C4-2B (cell line): ENCODE results near the gene SLCO4A1.

Source experiments
- H3K27ac ChIP-seq: fragments of 450-650 bp; 2 replicates; pipeline ENCODE4 v1.5.1; 2017
- CTCF ChIP-seq: fragments of 450-650 bp; conservative IDR thresholded peaks from 2 replicates; pipeline ENCODE4 v1.5.1; 2017; ENCODE audit warnings: mild to moderate bottlenecking
- ZFX ChIP-seq: fragments of 450-650 bp; IDR thresholded peaks from 2 replicates; pipeline ENCODE4 v1.6.1; 2017

Gene SLCO4A1

GRCh38 chr20:62629864-62630470 lies 12.3 kb upstream of the SLCO4A1 start:
- TF ChIP-seq ZFX, result no peak
- TF ChIP-seq CTCF, result no peak
- H3K27ac ChIP-seq, result no peak overlapping the region

DNA sequence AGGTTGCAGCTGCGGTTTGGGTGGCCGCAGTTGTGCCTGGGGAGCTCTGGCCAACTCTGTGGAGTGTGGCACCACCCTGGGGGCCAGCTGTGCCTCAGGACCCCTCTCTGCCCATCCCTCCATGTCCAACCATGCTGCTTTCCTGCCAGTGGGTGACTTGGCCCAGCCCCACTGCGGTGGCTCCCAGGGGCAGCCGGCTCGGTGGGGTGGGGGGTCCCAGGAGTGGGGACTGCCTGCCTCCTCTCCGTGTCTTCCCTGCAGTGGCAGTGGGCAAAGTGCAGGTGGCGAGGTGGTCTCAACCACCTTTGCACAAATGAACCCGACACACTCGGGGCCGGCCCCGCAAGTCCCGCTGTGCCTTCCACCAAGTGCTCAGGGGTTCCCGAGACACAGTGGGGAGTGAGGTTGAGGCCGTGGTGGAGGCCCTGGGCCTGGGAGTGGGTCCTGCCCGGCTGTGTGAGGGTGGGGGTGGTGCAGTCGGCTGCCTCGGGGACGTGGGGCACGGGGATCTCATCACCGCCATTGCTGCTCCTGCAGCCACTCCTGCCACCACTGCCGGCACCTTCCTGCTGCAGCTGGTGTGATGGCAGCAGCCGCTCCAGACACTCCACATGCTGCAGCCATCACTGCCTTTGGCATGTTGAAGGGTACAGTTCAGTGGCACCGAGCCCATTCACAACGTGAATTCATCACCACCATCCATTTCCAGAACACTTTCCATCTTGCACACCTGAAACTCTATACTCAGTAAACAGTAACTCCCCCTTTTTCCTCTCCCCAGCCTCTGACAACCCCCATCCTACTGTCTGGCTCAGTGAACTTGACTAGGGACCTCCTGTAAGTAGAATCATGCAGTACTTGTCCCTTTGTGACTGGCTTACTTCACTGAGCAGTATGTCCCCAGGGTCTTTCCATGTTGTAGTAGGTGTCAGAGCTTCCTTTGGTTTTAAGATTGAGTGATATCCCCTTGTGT lies 10.7 kb upstream of the SLCO4A1 start:
- H3K27ac ChIP-seq, result no peak overlapping the region
- no peak for TF ChIP-seq CTCF
- no peak for TF ChIP-seq ZFX

- TF ChIP-seq ZFX (no peak), CTCF (no peak)
- no peak overlapping the region for H3K27ac ChIP-seq
Measured at GRCh38 chr20:62632575-62633090, 9.7 kb upstream of the SLCO4A1 start.

- TF ChIP-seq ZFX, result no peak
- TF ChIP-seq CTCF, result no peak
- no peak overlapping the region for H3K27ac ChIP-seq
Measured at GRCh38 chr20:62633598-62634329, 8.5 kb upstream of the SLCO4A1 start.

GRCh38 chr20:62634330-62634967 lies 7.9 kb upstream of the SLCO4A1 start:
- H3K27ac ChIP-seq, result no peak overlapping the region
- no peak for TF ChIP-seq ZFX
- TF ChIP-seq CTCF, result no peak

- H3K27ac ChIP-seq, result no peak overlapping the region
- TF ChIP-seq ZFX, result no peak
- no peak for TF ChIP-seq CTCF
Measured at GRCh38 chr20:62635232-62635631, 7.1 kb upstream of the SLCO4A1 start.
